C4-2B (cell line): Measurements from ENCODE around the gene RHD.
"Not testable (repeated sequence)": the region's sequence is repeated elsewhere in the genome, so short reads cannot be mapped to it uniquely, and the experiment has no call there.

Experiments
- ZFX ChIP-seq: fragments of 450-650 bp; IDR thresholded peaks from 2 replicates; pipeline ENCODE4 v1.6.1; 2017
- TF ChIP-seq, protein P1 (sequence below): fragments of 450-650 bp; conservative IDR thresholded peaks from 2 replicates; pipeline ENCODE4 v1.5.1; 2017; ENCODE audit warnings: mild to moderate bottlenecking

DNA sequence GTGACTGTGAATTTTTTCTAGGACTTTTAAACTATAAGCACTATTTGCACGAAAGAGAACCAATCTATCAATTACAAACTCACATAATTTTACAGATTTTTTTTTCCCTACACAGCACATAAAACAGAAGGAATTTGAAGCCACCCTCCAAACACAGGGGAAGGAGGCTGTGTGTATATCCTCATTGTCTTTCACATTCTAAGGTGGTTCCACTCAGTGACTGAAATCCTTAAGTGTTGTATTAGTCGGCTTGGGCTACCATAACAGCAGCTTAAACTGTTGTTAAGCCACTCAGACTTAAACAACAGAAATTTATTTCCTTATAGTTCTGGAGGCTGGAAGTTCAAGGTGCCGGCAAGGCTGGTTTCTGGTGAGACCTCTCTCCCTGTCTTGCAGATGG lies 12.0 kb upstream of the RHD start:
- TF ChIP-seq, protein P1, sequence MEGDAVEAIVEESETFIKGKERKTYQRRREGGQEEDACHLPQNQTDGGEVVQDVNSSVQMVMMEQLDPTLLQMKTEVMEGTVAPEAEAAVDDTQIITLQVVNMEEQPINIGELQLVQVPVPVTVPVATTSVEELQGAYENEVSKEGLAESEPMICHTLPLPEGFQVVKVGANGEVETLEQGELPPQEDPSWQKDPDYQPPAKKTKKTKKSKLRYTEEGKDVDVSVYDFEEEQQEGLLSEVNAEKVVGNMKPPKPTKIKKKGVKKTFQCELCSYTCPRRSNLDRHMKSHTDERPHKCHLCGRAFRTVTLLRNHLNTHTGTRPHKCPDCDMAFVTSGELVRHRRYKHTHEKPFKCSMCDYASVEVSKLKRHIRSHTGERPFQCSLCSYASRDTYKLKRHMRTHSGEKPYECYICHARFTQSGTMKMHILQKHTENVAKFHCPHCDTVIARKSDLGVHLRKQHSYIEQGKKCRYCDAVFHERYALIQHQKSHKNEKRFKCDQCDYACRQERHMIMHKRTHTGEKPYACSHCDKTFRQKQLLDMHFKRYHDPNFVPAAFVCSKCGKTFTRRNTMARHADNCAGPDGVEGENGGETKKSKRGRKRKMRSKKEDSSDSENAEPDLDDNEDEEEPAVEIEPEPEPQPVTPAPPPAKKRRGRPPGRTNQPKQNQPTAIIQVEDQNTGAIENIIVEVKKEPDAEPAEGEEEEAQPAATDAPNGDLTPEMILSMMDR: not testable (repeated sequence)
- not testable (repeated sequence) for TF ChIP-seq ZFX
